HG03354 (cell line): ENCODE data around the gene CXXC5.

Experiments
- ATAC-seq: cut with Tn5 transposase; IDR thresholded peaks from one replicate; pipeline ENCODE4 v1.9.1; 2021; ENCODE audit warnings: mild to moderate bottlenecking; ENCODE audit not compliant: unreplicated experiment, poor library complexity, severe bottlenecking

Gene CXXC5

DNA sequence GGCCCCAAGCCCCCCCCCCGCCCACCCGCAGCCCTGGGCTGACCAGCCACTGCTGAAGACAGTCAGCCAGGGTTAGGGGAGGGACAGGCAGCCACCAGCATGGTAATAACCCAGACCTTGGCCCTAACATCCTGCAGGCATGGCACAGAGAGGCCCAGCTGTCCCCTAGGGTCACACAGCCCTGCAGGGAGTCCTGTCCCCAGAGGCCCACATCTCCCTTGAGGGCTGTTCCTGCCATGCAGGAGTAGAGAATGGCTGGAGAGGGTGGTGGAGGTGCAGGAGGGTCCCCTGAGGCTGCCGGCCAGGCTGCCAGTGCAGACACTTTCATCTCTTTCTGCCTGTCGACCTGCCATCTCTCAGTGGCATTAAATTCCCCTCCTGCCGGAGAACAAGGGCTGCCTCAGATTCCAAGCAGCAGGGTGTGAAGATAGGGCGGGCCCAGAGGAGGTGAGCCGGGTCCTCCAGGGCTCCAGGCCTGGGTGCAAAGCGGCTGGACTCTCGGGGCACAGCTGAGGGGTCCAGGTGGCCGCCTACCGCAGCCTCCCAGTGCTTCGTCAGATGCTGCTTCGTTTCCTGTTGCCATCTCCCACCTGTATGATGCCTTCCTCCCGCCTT is 40.0 kb downstream of the CXXC5 start:
- no peak for ATAC-seq

DNA sequence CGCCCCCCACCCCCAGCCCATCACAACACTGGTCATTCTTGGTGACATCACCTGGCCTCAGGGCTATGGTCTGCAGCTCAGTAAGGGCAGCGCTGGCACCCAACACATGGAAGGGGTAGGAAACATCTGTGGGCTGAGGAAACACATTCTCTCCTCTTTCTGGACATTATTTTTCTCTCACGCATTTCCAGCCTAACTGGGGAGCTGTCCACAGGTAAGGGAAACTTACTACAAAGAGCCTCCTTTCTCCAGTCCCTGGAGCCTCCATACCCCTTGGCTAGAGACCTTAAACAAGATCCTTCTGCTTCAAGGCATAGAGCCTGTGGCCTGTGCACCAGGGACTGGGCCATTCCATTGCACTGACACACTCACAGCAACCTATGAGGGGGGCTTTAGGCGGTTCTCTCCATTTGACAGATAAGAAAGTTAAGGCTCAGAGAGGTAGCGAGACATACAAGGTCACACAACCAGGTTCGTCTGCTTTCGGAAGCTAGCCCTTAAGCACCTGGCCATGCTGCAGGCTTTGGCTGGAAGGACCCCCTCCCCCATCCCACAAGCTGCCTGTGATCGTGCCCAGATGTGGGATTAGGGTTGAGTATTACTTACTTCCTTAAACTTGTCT is 40.7 kb downstream of the CXXC5 start:
- no peak for ATAC-seq

DNA sequence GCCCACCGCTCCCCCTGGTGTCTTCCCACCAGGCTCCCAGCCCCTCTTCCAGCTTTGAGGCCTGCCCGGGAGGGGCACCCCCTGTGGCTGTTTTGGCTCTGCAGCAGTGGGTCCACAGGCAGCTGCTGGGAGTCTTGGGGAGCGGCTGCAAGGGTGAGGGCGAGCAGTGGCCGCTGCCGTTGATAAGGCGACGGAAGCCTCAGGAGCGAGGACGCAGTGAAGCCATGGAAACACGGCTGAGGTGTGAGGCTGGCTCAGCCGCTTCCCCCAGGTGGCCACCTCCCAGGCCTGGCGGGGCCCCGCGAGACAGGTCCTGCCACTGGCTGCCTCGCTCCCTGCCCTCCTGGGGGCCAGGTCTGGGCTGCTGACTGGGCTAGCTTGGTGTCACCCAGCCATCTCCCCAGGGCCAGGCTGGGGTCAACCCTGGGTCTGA is 41.5 kb downstream of the CXXC5 start:
- ATAC-seq: peak; percentile 22

DNA sequence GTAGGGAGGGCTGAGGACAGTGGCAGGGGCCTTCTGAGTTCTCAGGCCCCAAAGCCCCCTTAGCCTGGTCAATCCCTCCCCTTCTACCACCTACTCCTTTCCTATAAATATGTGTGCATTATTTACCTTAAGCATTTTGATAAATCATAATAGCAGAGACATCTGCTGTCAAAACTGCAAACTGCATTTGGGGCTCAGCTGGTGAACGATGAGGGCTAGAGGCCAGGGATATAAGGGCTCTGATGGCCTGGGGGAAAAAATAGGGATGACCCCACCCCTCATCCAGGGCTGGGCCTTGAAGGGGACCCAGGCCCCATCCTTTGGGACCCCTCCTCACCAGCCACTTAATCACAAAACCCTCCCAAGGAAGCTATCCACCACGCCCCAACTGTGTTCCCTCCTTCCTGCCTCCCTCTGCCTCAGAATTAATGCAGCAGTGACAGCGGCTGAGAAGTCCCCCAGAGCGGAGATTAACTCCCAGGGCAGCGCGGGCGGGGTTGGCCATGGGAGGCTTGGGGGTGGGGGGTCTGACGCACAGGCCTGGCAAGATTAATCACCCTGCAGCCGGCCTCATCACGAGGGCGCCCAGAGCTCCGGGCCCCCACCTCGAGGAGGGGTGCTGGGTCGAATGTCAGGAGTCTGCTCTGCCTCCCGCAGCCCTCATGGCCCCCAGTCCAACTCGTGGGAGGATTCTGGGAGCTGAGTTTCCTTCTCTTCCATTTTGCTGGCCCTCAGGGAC is 42.1 kb downstream of the CXXC5 start:
- peak; percentile 47 for ATAC-seq

DNA sequence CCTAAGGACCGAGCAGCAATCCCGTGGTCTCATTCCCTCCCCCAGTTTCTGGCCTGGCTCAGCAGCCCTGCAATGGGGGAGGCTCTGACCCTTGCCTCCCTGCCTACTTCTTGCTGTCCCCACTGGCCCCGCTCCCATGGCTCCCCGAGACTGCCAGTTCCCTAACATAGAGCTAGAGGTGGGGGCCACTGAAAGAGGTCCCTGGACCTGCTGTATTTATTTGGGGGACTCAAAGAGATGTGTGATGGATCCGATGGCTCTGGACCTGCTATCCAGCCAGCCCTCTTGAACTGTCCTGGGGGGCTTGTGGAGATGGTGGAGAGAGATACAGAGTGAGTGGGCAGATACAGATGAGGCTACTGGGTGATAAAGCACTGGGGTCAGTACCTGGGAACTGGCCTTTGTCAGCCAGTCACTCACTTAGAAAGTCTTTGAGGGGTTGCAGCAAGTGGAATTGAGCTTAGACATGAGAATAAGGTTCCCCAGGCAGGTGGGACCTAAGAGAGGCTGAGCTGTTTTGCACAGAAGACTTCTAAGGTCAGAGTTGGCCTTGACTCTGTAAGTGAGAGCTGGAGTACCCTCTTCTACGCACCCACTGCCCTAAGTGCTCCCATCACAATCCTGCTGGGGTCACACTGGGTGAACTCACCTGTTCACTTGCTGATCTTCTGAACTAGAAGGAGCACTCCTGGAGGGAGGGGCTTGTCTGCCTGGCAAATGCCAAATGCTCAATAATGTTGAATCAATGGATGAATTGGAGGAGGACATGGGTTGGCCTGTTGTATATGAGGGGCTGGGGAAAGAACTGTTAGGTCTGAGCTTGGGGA is 42.9 kb downstream of the CXXC5 start:
- ATAC-seq: no peak

DNA sequence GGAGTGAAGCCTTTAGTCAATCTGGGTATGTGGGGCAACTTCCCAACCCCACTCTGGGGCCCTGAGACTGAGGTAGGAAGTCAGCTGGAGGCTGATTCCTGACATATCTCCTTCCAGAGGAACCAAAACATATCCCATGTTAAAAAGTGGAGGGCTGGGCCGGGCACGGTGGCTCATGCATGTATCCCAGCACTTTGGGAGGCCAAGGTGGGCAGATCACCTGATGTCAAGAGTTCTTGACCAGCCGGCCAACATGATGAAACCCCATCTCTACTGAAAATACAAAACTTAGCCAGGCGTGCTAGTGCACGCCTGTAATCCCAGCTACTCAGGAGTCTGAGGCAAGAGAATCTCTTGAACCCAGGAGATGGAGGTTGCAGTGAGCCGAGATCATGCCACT is 44.0 kb downstream of the CXXC5 start:
- no peak for ATAC-seq

DNA sequence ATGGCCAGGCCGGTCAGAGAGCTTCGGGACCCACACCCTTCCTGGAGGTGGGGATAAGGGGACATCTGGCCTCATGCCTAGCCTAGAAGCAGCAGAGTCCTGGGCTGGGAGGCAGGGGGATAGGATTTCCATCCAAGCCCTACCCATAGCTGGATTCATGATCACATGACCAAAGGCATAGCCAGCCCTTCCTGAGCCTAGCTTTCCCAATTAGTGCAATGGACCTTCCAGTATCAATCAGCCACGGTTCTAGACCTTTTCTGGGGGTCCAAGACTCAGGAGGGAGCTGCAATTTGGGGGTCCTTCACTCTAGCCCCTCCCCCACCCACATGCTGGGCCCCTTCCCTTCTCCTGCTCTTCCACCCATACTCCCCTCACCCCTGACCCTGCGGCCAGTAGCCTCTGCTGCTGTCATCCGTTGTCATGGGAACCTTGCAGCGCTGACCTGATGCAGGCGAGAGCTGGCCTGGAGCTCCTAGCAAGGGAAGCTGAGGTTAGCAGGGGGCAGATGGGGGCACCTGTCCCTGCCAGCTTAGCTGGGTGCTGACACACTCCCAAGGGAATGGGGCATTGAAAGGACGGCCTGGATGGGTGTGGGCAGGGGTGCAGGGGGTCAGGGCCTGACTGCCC is 44.6 kb downstream of the CXXC5 start:
- ATAC-seq: no peak

DNA sequence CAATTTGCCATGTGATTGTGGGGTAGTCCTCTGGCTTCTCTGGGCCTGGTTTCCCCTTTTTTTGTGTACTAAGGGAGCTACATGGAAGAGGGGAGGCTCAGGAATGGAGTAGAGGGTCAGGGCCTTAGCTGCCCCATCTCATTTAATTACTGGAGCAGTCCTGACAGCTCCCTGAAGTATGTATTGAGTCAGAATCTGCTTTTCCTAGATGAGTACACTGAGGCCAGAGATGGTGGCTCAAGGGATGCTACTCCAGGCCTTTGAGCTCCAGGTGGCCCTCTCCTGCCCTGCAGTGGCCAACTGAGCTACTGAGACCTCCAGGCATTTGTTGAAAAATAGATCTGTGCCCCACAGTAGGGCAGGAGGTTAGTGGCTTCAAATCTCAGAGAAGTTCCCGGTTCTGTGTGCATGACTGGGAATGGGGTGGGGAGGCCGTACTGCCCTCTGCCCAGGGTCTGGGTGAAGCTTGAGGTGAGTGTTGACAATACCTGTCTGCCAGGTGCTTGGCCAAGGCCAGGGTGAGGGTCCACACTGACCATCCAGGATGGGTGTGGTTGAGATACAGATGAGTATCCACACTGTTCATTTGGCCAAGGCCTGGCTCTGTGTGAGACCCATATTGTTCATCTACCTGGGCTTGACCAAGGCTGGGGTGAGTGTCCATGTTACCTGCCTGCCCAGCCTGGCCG is 45.7 kb downstream of the CXXC5 start:
- no peak for ATAC-seq

DNA sequence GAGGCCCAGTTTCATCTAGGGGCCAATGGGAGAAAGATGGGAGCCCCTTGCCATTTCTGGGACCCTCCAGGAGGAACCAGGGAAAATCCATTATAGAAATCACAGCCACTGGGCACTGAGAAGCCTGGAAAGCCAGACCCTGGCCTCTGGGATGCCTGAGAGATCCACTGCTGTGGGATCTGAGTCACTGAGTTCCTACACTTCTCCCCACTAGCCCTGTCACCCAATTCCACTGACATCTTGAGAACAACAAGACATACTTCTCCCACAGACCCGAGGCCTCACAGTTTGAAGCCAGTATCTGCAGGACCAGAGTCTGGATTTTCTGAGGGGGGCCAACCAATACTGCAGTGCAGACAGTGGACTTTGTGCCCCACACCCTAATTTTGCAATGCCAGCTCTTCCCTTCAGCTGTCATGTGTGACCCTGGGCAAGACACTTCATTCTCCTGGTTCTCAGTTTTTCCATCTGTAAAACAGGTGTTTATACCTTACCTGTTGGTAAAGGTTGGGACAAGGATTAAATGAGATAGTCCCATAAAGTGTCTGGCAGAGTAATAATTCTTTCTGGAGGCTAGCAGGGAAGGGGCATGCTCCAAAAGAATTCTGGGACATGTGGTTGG is 46.5 kb downstream of the CXXC5 start:
- no peak for ATAC-seq

DNA sequence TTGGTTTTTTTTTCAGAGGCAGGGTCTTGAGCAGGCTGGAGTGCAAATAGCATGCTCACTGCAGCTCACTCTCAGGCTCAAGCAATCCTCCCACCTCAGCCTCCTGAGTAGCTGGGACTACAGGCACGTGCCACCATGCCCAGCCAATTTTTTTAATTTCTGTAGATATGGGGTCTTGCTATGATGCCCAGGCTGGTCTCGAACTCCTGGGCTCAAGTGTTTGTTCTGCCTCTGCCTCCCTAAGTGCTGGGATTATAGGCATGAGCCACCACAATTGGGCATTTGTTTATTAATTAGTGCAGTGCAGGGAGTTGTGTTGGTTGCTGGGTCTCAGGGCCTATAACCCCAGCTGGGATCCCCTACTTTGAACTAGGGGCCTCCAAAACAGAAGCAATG is 47.0 kb downstream of the CXXC5 start:
- ATAC-seq: no peak

DNA sequence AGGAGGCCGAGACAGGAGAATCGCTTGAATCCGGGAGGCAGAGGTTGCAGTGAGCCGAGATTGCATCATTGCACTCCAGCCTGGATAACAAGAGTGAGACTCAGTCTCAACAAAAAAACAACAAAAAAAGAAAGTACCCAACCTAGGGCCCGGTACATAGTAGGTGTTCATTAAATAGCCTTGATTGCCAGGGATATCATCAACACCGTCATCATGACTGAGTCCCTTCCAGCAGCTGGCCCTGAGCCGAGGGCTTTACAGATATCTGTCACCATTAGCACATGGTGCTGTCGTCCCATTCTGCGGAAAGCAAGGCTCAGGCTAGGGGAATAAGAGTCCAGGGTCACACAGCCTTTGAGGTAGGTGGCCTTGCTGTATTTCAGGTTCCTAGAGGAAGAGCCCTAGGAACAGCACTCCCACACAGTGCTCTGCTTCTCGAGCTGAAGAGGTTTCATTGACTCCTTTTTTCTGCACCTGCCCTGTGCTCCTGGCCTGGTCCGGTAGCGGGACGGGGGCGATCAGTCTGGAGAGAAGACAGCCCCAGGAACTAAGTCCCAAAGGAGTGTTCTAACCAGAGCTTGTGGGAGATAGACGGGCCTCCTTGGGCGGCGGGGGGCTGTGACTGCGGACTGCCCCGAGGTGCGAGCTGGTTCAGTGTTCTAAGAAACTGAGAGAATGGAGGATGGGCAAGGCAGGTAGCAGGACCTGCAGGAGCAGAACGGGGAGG is 48.2 kb downstream of the CXXC5 start:
- ATAC-seq: no peak

DNA sequence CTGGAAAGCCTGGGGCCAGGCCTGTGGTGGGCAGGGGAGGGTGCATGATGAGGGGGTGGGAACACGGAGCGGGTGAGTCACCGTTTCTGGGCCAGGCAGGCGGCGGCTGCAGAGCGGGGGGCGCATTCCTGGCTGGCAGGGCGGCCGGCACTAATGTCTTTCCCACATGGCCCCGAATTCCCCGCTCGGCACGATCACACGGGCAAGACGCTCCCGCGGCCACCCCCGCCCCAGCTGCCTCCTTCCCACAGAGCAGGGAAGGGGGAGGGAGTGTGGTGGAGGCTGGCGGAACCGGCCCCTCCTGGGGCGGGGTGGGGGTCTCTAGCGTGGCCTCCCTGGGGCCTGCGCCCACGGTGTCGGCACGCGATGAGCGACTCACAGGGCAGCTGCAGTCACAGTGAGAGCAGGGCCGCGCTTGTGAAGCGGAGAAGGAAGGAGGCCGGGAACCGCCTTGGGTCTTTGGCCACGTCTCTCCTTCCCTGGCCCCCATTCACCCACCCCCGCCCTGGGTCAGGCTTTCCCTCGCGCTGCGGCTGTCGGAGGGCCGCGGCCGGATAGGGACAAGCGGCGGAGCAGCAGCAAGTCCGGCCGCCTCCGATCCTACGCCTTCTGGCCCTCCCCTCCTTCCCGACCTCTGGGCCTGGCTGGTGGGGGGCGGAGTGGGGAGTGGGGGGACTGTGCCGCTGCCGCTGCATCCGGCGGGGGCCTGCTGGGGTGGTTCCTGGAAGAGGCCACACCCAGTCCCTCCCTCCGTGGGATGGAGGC is 48.9 kb downstream of the CXXC5 start:
- ATAC-seq: no peak

DNA sequence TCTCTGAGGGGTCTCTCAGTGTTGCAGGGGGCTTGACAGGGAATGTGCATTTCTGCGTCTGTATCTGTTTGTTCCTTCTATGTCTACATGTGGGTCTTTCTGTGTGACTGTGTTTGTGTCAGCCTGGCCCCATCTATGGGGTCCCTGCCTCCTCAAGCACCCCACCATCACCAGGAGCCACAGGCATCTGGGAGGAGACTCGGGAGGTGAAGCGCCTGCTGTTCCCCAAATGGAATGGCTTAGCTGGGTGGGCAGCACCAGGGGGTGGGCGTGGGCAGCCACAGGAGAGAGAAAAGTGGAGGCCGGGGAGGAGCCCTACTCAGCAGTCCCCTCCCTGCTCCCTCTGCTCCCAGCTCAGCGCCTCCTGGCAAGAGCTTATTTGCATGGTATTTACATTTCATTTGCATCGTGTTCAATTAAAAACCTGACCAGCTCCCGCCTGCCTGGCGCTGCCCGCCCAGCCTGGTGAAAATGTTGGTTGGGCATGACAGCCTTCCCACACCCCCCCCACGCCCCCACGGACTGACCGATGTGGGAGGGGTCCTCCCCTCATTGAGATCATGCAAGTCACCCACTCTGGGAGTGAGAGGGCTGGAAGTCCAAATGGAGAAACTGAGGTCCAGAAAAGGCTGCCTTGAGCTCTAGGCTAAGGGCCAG is 50.5 kb downstream of the CXXC5 start:
- ATAC-seq: no peak

DNA sequence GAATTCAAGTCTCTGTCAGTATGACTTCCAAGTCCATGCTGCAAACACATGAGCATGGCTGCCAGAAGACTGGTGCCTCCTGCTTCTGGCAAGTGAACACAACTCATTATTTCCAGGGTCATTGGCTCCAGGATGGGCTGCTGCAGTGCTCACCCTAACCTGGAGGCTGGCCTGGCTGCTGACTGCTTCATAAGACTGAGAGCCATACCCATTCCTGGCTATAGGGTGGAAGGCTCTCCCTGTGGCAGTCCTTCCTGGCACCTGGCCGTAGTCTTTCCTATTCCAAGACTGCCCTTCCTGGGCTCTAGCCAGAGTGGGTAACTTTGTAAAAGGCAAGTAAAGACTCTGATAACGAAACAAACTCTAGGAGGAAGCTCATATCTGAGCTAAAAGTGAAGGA is 51.2 kb downstream of the CXXC5 start:
- no peak for ATAC-seq

DNA sequence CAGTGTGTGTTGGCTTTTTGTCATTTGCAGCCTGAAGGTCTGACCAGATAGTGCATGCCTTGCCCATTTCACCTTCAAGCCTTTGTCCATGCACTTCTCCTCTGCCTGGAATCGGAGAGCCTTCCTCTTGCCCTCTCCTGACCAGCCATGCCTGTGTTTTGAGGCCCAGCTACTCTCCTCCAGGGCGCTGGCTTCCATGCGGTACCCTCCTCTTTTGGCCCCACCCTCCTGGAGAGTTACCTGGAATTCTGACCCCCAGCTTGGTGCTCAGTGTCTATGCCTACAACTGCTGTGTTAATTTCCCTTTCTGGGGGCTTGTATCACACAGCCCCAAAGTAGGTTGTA is 52.5 kb downstream of the CXXC5 start:
- no peak for ATAC-seq

DNA sequence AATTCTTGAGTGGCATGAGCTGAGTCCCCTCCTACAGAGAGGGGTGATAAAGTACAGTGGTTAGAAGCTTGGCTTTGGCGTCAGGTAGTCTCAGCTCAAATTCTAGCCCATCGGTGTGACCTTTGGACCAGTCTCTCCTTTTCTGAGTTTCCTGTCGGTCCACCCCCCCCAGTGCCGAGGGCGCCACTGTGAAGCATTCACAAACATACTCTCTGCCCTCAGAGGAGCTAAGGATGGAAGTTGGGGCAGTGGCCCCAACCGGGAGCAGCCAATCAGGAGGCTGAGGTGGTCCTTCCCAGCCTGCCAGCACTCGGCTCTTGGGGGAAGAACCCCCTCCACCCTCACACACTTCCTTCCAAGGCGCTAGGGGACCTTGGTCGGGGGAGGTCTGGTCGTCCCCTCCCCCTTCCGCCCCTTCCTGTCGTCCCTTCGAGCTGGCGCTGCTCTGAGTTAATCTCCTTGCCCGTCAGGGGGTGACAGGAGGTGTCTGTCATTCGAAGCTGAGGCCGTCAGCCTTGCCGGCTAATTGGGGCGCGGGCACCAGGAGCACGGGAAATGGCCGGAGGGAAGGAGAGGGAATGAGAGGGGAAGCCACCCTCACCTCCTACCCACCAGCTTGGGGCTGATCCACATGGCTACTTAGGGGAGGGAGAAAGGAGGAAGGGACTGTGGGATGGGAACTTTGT is 53.0 kb downstream of the CXXC5 start:
- ATAC-seq: no peak

DNA sequence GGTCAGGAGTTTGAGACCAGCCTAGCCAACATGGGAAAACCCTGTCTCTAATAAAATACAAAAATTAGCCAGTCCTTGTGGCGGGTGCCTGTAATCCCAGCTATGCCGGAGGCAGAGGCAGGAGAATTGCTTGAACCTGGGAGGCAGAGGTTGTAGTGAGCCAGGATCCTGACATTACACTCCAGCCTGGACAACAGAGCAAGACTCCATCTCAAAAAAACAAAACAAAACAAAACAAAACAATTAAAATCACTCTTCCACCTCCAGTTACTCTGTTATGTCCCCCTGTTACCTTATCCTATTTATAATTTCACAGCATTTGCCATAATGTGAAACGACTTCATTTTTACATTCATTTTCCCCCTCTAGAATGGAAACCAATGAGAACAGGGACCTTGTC is 54.4 kb downstream of the CXXC5 start:
- no peak for ATAC-seq
